ENCODE data around the gene DDHD1. TPM values are rescaled to one million over a fixed set of nuclear protein-coding genes. Genes with fewer than 3 reads are reported as not detected.

DDHD1 gene
- total RNA-seq, 1 donor from 2014 or later, result 6.7 TPM

DNA sequence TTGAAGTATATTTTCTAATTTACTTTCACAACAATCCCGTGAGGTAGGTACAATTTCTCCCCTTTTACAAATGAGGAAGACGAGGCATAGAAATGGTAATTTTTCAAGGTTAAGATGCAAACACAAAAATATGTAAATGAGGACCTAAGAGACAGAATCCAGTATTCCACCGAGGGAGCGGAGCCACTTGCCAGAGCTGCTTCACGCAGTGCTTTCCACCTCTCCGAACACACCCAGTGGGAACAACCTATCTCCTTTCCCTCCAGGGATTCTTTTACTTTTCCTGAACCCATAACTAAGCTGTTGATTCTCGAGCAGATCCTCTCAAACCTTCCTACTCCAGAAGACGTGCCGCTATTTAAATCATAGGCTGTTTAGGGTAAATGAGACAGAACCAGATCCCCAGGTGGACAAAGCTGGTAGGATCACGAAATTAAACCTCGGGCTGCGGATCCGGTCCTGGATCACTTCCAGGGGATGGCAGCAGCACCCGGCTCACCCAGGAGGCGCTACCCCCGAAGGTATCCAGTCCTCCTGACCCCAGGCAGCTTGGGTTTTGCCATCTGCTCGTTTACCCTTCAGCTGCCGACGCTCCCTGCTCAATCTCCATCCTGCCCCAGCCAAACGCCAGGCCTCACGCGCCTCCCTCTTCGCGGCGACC lies 1.5 kb downstream of the DDHD1 start:
- Histone ChIP-seq H3K27ac (replicated peaks) (peak overlapping the region; percentile 94), H3K36me3 (no peaks in the 10 kb centered on the region), H3K27me3 (ENCODE audit: low read depth) (no peaks in the 10 kb centered on the region), H3K4me1 (peaks cover 46% of the 10 kb centered on the region), H3K4me3 (peak overlapping the region; percentile 94), H3K9me3 (replicated peaks) (no peaks in the 10 kb centered on the region)
- peak; percentile 36 for DNase-seq
- intact Hi-C loops (cut with micrococcal nuclease), result no loop called here
- peak; percentile 25 for TF ChIP-seq CTCF (IDR thresholded peaks at IDR 0.05; ENCODE audit: borderline replicate concordance)

DNA sequence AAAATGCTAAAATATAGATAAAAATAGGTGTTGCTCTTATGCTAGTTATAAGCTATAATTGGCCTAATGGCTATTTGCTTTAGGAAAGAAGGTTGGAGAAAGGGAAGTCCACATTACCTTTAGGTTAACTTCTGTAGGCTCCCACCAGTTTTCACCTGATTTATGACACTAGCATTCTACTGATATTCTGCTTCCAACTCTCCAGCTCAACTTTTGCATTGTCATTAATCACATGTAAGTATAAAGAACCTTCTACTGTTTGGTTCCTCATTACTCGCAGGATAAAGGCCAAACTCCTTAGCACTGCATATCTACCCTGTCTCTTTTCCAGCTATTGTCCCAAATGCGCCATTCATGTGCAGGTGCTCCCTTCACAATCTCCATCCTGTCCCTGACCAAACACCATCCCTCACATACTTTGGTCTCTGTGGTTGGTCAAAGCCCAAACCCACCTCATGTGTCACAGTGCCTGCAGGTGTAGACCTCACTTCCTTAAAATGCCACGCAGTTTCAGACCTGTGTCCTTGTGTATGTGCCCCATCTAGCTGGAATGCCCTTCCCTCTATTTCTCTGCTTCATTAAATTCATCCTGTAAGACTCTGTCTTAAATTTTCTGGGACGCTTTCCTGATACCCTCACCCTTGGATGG lies 3.3 kb downstream of the DDHD1 start:
- intact Hi-C loops (cut with micrococcal nuclease), result no loop called here
- no peak overlapping the region for H3K27ac ChIP-seq (replicated peaks)
- H3K27me3 ChIP-seq (ENCODE audit: low read depth), result no peaks in the 10 kb centered on the region
- no peak overlapping the region for H3K4me3 ChIP-seq
- DNase-seq, result no peak
- TF ChIP-seq CTCF (IDR thresholded peaks at IDR 0.05; ENCODE audit: borderline replicate concordance), result no peak
- H3K4me1 ChIP-seq, result peaks cover 46% of the 10 kb centered on the region
- no peaks in the 10 kb centered on the region for H3K36me3 ChIP-seq
- H3K9me3 ChIP-seq (replicated peaks), result no peaks in the 10 kb centered on the region

DNA sequence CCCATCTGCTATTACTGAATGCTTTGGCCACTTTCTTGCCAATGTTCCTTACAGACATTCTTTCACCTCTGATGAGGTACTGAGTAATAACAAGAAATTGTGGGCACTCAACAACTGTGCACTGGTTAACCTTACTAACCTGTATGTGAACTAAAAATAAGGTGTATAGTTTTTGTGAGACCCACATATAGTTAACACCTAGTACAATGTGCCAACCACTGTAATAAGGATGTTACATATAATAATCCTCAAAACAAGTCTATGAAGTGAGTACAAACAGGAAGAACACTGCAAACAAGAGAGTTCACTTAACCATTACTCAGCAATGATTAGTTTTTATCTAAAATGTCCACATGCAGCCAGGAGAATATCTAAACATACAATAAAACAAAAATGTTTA lies 4.5 kb downstream of the DDHD1 start:
- no peak overlapping the region for H3K27ac ChIP-seq (replicated peaks)
- no peak for DNase-seq
- H3K4me3 ChIP-seq, result no peak overlapping the region
- no peak for TF ChIP-seq CTCF (IDR thresholded peaks at IDR 0.05; ENCODE audit: borderline replicate concordance)
- intact Hi-C loops (cut with micrococcal nuclease), result no loop called here
- H3K9me3 ChIP-seq (replicated peaks), result peaks cover 1% of the 10 kb centered on the region
- H3K36me3 ChIP-seq, result no peaks in the 10 kb centered on the region
- H3K4me1 ChIP-seq, result peaks cover 46% of the 10 kb centered on the region
- no peaks in the 10 kb centered on the region for H3K27me3 ChIP-seq (ENCODE audit: low read depth)

GRCh38 chr14:53147893-53148292 lies 5.2 kb downstream of the DDHD1 start:
- no peak for DNase-seq
- H3K4me1 ChIP-seq, result peaks cover 41% of the 10 kb centered on the region
- TF ChIP-seq CTCF (IDR thresholded peaks at IDR 0.05; ENCODE audit: borderline replicate concordance), result no peak
- no peaks in the 10 kb centered on the region for H3K27me3 ChIP-seq (ENCODE audit: low read depth)
- no peak overlapping the region for H3K27ac ChIP-seq (replicated peaks)
- intact Hi-C loops (cut with micrococcal nuclease), result no loop called here
- peaks cover 9% of the 10 kb centered on the region for H3K9me3 ChIP-seq (replicated peaks)
- H3K36me3 ChIP-seq, result no peaks in the 10 kb centered on the region
- no peak overlapping the region for H3K4me3 ChIP-seq

- peaks cover 34% of the 10 kb centered on the region for H3K4me1 ChIP-seq
- no peak for DNase-seq
- H3K9me3 ChIP-seq (replicated peaks), result peaks cover 14% of the 10 kb centered on the region
- no peaks in the 10 kb centered on the region for H3K36me3 ChIP-seq
- no peak for TF ChIP-seq CTCF (IDR thresholded peaks at IDR 0.05; ENCODE audit: borderline replicate concordance)
- intact Hi-C loops (cut with micrococcal nuclease), result no loop called here
- H3K27me3 ChIP-seq (ENCODE audit: low read depth), result no peaks in the 10 kb centered on the region
- H3K4me3 ChIP-seq, result no peak overlapping the region
- no peak overlapping the region for H3K27ac ChIP-seq (replicated peaks)
Measured at GRCh38 chr14:53147208-53147607, 5.9 kb downstream of the DDHD1 start.

Data from left ventricle myocardium inferior (tissue), 1 donor.